Coronary artery (tissue), 2 donors: Measurements from ENCODE around the gene MOB1A.
"Not testable (repeated sequence)": the region's sequence is repeated elsewhere in the genome, so short reads cannot be mapped to it uniquely, and the experiment has no call there.

Experiments used
- DNase-seq: peaks from one replicate; pipeline ENCODE4 v3.0.0-alpha.2; 2017; ENCODE audit warnings: low spot score
- H3K27ac ChIP-seq, 2 donors: fragments of 200-600 bp; sonication (generic); one replicate each; pipeline ENCODE4 v1.5.1; 2016 to 2019
- H3K4me3 ChIP-seq: fragments of 200-600 bp; sonication (generic); 2 replicates; pipeline ENCODE4 v1.5.1; 2016; ENCODE audit warnings: mild to moderate bottlenecking, moderate library complexity
- CTCF ChIP-seq: fragments of 200-600 bp; sonication (generic); IDR thresholded peaks from one replicate; pipeline ENCODE4 v1.5.1; 2019; ENCODE audit warnings: antibody characterized with exemption

The MOB1A gene

GRCh38 chr2:74221604-74222299 is 43.1 kb upstream of the MOB1A start:
- Histone ChIP-seq H3K4me3 (no peak overlapping the region), H3K27ac (no peak overlapping the region)
- DNase-seq: no peak
- no peak for TF ChIP-seq CTCF

- H3K27ac ChIP-seq: no peak overlapping the region
- DNase-seq: no peak
- TF ChIP-seq CTCF: no peak
- no peak overlapping the region for H3K4me3 ChIP-seq
These were observed 42.4 kb upstream of the MOB1A start for GRCh38 chr2:74221091-74221490.

GRCh38 chr2:74219846-74220486 is 41.3 kb upstream of the MOB1A start:
- Histone ChIP-seq H3K4me3 (no peak overlapping the region), H3K27ac (no peak overlapping the region)
- no peak for TF ChIP-seq CTCF
- DNase-seq: no peak

DNA sequence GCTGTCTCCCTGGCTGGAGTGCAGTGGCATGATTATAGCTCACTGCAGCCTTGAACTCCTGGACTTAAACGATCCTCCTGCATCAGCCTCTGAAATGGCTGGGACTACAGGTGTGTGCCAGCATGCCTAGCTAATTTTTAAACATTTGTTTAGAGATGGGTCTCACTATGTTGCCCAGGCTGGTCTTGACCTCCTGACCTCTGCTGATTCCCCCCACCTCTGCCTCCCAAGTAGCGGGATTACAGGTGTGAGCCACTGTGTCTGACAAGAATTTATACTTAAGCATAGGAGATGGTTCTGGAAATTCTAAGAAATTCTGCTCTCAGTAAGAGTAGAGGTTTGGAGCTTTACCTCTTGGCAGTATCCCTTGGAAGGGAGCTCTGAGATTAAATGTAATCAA is 38.0 kb upstream of the MOB1A start:
- TF ChIP-seq CTCF: no peak
- no peak for DNase-seq
- no peak overlapping the region for H3K4me3 ChIP-seq
- H3K27ac ChIP-seq: no peak overlapping the region

DNA sequence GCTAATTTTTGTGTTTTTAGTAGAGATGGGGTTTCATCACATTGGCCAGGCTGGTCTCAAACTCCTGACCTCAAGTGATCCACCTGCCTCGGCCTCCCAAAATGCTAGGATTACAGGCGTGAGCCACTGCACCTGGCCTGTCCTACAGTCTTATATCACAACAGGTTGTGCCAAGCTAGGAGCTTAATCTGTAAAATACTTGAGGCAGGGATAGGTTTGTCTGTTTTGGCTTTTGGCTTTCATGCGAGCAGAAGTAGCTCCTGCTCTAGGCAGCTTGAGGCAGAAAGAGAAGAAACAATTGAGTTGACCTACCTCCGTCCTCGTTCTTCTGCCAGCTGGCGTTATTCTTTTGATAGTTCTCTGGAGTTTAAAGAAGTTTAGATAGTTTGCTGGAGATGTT is 37.1 kb upstream of the MOB1A start:
- DNase-seq, H3K4me3 ChIP-seq, H3K27ac ChIP-seq: not testable (repeated sequence)

- TF ChIP-seq CTCF: no peak
- no peak for DNase-seq
- H3K27ac ChIP-seq: no peak overlapping the region
These were observed 34.2 kb upstream of the MOB1A start for GRCh38 chr2:74212702-74213410.

DNA sequence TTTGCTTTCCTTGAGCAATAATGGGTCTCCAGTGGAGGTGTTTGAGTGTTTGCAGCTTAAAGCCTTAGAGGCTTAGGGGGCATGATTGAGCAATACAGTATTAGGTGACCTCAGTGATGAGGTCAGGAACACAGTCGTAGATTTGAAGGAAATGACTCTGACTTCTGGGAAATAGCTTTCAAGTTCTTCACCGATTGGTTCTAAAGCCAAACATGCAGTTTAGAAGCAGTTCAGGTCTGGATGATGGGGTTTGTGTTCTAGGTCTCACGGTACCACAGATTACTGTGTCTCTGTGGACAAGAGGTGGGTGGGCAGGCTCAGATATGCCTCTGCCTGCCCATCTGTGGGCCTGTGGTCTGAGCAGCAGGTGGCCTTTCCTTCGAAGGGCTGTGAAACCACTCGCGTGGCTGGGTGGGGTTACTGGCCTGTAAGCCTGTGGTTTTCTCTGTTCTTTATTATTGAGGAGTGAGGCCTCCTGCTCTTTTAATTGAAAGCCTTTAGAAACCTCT is 27.6 kb upstream of the MOB1A start:
- Histone ChIP-seq H3K4me3 (no peak overlapping the region), H3K27ac (peak overlapping the region; percentile 51 to 56)
- DNase-seq: peak; percentile 12
- no peak for TF ChIP-seq CTCF

More at GRCh38 chr2:74212702-74213410, 34.2 kb upstream of the MOB1A start:
- H3K4me3 ChIP-seq: no peak overlapping the region
